HG03378 (cell line): ENCODE measurements around the gene TMUB1.

Experiments used
- ATAC-seq: cut with Tn5 transposase; IDR thresholded peaks from one replicate; pipeline ENCODE4 v1.9.1; 2021; ENCODE audit warnings: mild to moderate bottlenecking, moderate library complexity; ENCODE audit not compliant: unreplicated experiment

TMUB1 gene

GRCh38 chr7:151083071-151083823, at the start of gene TMUB1:
Gene TMUB1, minus strand, starts transcription at chr7:151083493. Its CDS starts 930 bp downstream, at chr7:151082563.
- ATAC-seq, result peak; percentile 39

GRCh38 chr7:151132461-151133205, 49.3 kb upstream of the TMUB1 start:
- ATAC-seq, result no peak

GRCh38 chr7:151131592-151132293, 48.5 kb upstream of the TMUB1 start:
- ATAC-seq, result no peak

- ATAC-seq, result no peak
Observed at GRCh38 chr7:151131224-151131591, 47.9 kb upstream of the TMUB1 start.

- no peak for ATAC-seq
Observed at GRCh38 chr7:151130741-151131157, 47.5 kb upstream of the TMUB1 start.

GRCh38 chr7:151129960-151130591, 46.8 kb upstream of the TMUB1 start:
- ATAC-seq, result no peak

- ATAC-seq, result no peak
Observed at GRCh38 chr7:151129117-151129959, 46.0 kb upstream of the TMUB1 start.

GRCh38 chr7:151128716-151129115, 45.4 kb upstream of the TMUB1 start:
- no peak for ATAC-seq

- ATAC-seq, result no peak
Observed at GRCh38 chr7:151128144-151128543, 44.9 kb upstream of the TMUB1 start.

GRCh38 chr7:151126491-151127137, 43.3 kb upstream of the TMUB1 start:
- no peak for ATAC-seq

- ATAC-seq, result no peak
Observed at GRCh38 chr7:151125846-151126481, 42.7 kb upstream of the TMUB1 start.

- no peak for ATAC-seq
Observed at GRCh38 chr7:151125470-151125845, 42.2 kb upstream of the TMUB1 start.

- ATAC-seq, result no peak
Observed at GRCh38 chr7:151124899-151125399, 41.7 kb upstream of the TMUB1 start.

GRCh38 chr7:151124481-151124880, 41.2 kb upstream of the TMUB1 start:
- no peak for ATAC-seq

GRCh38 chr7:151123822-151124464, 40.6 kb upstream of the TMUB1 start:
- peak; percentile 67 for ATAC-seq

GRCh38 chr7:151123158-151123821, 40.0 kb upstream of the TMUB1 start:
- ATAC-seq, result no peak

GRCh38 chr7:151122796-151123157, 39.5 kb upstream of the TMUB1 start:
- no peak for ATAC-seq

- ATAC-seq, result no peak
Observed at GRCh38 chr7:151122276-151122675, 39.0 kb upstream of the TMUB1 start.
